HuH-7.5 (cell line): ENCODE measurements around the gene RAMACL.

ENCODE experiments used
- DNase-seq: peaks from one replicate; pipeline ENCODE4 v3.0.0; 2011; ENCODE audit warnings: low spot score

RAMACL gene

GRCh38 chr6:166573511-166574216 lies 12.8 kb downstream of the RAMACL start:
- no peak for DNase-seq

DNA sequence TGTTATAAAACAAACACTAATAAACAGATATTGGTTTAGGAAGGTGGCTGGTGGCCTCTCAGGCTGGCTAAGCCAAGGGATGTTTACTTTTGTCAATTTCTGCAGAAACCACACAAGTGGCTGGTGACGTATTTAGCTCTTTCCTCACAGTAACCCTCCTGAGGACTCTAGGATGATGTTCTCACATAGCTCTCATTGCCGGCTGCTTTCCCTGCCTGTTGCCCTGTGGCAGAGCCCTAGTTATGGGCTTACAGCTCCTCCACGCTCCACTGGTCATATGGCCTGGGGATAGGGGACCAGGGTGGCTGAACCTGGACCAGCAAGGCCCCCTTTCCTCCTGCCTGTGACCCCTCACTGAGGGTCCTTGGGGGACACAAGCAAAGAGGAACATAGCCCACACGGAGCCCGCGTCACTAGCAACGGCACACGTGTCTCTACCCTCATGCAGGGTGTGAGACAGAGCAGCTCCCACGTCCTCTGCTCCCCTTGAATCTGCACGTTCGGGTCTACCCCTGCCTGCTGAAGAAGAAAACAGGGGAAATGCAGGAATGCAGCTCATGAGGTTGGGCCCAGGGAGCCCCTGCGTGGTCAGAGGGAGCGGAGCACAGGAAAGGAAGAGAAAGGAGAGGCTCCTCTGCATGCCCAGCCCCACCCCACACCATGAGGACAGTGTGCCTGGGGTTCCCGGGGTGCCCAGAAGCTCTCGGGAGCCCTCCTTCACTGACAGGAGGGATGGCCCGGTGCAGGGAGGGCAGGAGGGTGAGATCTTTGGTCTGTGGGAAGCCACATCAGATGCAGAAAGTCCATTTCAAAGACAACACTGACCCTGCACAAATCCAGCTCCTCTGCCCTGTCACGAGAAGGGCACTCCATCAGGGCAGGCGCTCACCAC lies 13.9 kb downstream of the RAMACL start:
- DNase-seq: no peak

DNA sequence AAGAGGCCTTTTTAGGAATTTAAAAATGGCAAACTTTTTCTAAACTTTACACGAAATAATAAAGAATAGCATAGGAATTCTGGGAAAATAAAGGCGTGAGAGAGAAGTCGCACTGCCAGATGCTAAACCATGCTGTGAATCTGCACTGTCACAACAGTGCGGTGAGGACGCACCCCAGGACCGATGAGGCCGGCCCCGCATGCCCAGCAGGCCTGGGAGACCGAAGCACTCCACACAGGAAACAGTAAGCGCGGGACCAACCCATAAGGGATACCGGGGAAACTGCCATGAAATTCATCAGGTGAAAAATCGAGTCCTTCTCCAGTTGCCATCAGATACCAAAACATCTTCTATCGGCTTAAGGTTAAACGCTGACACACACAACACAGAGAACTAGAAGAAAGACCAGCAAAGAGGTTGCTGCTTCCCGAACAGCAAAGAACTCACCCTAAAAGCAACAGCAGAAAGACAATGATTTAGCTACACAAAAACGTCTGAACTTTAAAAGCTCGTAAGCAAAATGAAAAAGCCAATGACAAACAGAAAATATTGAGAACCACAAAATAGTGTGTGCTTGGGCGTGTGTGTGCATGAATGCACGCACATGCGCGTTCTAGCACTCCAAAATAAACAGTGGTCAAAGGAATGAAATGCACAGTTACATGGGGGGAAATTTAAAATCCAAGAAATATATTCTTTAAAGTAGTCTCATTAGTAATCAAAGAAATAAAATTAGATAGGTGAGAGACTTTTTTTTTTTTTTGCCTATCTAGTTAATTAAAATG lies 15.4 kb downstream of the RAMACL start:
- no peak for DNase-seq

GRCh38 chr6:166569206-166569605 lies 17.3 kb downstream of the RAMACL start:
- DNase-seq: no peak

- DNase-seq: no peak
These were observed 18.7 kb downstream of the RAMACL start for GRCh38 chr6:166567813-166568212.

- DNase-seq: no peak
These were observed 19.4 kb downstream of the RAMACL start for GRCh38 chr6:166567107-166567506.

DNA sequence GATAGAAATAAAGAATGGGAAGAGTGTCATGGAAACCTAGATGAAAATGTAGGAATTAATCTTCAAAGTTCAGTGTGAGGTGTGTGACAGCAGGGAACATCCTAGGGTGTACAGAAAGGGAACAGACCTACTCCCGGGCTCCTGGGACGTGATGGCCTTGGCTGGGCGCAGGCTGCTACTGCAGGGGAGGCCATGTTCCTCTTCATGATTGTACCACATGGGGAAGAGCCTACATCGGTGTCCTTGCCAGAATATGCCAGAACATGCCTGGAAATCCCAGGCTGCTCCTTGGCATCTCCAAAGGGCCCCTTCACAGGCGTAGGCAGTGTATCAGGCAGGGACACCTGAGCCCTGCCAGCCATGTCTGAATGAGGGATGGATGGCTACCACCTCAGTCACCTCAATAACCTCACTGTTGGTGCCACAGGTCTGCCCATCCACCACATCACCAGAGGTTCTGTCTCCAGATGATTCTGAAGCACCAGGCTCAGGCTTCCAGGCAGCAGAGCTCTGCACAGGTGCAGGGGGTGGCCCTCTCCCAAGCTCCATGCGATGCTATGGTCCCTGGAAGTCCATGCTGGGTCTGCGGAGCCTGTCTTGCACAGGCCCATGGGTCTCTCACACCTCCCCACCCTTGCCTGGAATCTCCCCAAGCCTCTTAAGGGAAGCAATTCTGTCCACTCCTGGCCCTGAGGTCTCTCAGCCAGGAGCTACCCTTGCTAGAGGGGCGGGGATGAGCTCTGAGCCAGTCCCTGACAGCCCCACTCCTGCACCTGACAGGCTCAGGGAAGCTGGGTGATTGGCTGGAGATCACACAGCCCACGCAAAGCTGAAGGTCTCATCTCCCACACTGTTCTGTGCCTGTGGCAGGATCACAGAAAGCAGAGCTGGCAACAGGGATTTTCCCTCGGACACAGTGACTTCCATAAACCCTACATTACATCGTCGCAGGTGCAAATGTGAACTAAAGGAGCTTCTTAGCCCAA lies 20.2 kb downstream of the RAMACL start:
- no peak for DNase-seq

GRCh38 chr6:166565084-166565967 lies 21.2 kb downstream of the RAMACL start:
- DNase-seq: no peak

DNA sequence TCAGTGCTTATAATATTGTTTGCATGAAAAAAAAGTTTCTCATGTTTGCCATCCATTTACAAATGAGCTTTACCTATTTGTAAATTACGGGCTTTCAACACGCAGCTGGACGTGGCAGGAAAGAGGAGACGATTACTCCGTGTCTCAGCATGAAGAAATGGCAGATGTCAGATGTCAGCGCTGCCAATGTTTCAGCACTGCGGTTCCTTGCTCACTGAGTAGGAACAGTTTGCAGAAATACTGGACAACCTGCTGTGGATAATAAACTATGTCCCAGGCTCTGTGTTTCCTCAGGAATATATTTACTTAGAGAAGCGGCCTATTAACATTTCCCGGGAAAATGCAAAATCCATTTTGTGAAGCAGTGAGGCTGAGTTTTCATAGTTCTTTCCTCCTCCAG lies 22.7 kb downstream of the RAMACL start:
- no peak for DNase-seq

DNA sequence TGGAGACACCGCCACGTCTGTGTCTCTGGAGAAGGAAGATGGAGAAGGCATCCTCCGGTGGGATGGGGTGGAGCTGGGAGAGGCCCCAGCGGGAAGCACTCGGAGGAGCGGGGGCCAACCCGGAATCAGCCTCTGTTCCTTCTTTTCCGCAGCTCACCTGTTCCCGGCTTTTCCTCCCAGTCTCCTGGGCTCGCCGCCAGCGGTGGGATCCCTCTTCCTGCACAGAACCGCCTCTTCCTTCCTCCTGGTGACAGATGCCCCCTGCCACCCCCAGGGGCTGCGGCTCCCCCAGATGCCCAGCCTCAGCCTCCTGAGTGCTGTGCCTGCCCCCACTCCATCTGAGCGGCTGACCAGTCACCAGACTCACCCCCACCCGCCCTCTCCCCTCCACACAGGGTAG lies 23.3 kb downstream of the RAMACL start:
- DNase-seq: no peak

GRCh38 chr6:166562726-166563125 lies 23.8 kb downstream of the RAMACL start:
- no peak for DNase-seq

- no peak for DNase-seq
These were observed 24.6 kb downstream of the RAMACL start for GRCh38 chr6:166561771-166562359.

- DNase-seq: no peak
These were observed 26.3 kb downstream of the RAMACL start for GRCh38 chr6:166560222-166560621.

DNA sequence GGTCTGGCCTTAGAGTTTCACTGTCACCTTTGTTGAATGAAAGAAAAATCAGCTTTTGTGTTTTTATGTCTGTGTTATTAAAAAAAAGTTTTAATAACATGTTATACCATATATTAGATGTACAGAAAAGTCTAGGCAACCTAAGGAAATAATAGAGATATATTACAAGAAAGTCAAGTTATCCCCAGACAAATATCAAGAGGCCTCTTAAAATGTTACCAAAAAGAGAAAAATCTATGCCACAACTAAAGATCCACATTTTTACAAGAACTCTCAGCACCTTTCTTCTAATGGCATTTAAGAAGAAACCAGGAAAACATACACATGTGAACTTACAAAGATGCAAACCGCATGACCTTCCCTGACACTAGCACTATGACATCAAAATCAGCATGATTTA lies 26.8 kb downstream of the RAMACL start:
- no peak for DNase-seq

DNA sequence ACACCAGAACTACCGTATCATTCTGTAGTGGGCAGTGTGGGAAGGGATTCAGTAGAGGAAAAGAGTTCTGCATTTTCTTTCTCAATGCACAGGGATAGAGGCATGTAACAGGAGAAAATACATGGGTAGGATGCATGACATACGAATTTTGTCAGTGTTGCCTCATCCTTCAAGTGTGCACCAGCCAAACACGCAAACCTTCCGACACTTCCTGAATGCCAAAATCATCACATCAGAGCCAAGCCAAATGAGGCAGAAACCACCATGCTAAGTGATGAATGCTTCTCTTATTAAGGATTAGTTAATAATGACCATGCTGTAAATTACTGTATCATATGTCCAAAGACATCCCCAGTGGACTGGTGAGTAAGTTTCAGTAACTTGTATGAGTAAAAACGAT lies 27.3 kb downstream of the RAMACL start:
- DNase-seq: no peak

DNA sequence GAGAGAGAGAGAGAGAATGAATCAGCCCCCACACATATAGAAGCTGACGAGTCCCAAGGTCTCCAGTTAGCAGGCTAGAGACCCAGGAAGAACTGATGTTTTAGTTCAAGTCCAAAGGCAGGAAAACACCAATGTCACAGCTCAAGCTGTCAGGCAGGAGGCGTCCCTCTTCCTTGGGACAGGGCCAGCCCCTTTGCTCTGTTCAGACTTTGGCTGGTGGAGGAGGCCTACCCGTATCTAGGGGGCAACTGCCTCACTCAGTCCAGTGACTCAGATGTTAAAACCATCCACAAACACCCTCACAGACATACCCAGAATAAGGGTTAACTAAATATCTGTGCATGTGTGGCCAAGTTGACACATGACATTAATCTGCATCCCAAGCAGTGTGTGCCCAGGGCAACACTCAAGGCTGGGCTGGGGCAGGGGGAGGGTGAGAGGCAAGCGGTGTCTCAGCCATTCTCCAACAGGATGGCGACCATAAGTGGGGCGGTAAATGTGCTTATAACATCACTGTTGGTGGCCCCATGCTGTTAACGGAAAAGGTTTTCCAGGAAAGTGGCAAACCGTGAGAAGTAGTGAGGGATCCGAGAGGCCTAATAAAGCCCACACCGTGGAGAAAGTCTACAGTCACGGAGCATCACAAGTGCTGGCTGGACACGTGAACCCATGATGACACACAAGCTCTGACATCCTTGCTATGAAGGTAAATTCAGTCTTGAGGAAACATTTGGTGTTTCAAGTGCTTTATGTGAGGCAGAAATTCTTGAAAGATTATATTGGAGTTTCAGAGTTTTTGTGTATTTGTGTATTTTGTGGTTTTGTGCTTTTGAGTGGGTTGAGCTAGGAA lies 28.1 kb downstream of the RAMACL start:
- no peak for DNase-seq

- no peak for DNase-seq
These were observed 29.6 kb downstream of the RAMACL start for GRCh38 chr6:166556863-166557322.

DNA sequence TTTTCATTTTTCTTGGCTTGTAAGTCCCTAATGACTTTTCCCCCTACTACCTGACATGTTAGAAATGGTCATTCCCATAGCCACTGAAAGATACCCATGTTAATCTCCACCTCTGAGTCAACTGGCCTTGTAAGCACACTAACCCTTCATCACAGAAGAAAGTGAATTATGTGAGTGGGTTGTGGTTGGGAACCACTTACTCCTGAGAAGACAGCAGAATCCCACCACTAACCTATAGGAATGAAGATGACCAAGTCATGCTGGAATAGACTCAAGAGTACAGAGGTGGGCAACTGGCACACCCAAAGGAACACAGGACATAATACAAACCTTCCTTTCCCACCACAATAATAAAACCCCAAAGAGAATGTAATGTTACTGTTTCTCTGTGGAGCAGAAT lies 30.1 kb downstream of the RAMACL start:
- DNase-seq: no peak

DNA sequence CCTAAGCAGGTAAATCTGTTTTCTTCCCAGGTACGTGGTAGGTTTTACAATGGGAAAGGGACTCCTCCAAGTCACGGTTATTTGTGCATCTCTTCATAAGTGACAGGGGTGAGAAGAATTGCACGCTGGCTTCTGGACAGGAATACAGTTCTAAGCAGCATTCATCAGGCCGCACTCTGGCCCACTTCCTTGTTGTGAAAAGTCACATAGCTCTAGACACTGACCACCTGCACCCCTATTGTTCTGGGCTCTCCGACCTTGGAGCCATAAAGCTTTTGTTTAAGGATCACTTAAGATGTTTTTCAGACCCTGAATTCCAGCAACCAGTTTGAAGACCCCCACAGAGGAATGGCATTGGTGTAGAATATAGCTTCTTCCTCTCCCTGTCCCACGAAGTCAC lies 31.4 kb downstream of the RAMACL start:
- no peak for DNase-seq
